NCI-H1436 (cell line): ENCODE results near the gene HMGN1.

Experiments used
- DNase-seq: peaks from one replicate; lab custom pipeline; 2025; lab: John Stamatoyannopoulos, UW

Gene HMGN1

GRCh38 chr21:39367783-39368182 lies 18.9 kb upstream of the HMGN1 start:
- DNase-seq, result no peak

- DNase-seq, result no peak
These were observed 17.7 kb upstream of the HMGN1 start for GRCh38 chr21:39366563-39366962.

GRCh38 chr21:39364949-39365348 lies 16.1 kb upstream of the HMGN1 start:
- DNase-seq, result no peak

- DNase-seq, result no peak
These were observed 15.0 kb upstream of the HMGN1 start for GRCh38 chr21:39363607-39364555.

GRCh38 chr21:39362733-39363132 lies 13.8 kb upstream of the HMGN1 start:
- DNase-seq, result no peak

GRCh38 chr21:39359382-39359781 lies 10.5 kb upstream of the HMGN1 start:
- DNase-seq, result no peak

GRCh38 chr21:39353295-39353694 lies 4.4 kb upstream of the HMGN1 start:
- no peak for DNase-seq

GRCh38 chr21:39350094-39351005 lies 1.5 kb upstream of the HMGN1 start:
- DNase-seq, result no peak

GRCh38 chr21:39349211-39350093 lies 564 bp upstream of the HMGN1 start:
- DNase-seq, result peak; percentile 96

GRCh38 chr21:39348040-39348354 lies 891 bp downstream of the HMGN1 start:
- DNase-seq, result no peak

GRCh38 chr21:39347537-39347936 lies 1.4 kb downstream of the HMGN1 start:
- no peak for DNase-seq

- no peak for DNase-seq
These were observed 2.1 kb downstream of the HMGN1 start for GRCh38 chr21:39346671-39347331.

GRCh38 chr21:39346206-39346605 lies 2.7 kb downstream of the HMGN1 start:
- no peak for DNase-seq

GRCh38 chr21:39345440-39345839 lies 3.4 kb downstream of the HMGN1 start:
- no peak for DNase-seq

GRCh38 chr21:39344848-39345247 lies 4.0 kb downstream of the HMGN1 start:
- DNase-seq, result no peak

GRCh38 chr21:39341249-39341923 lies 7.5 kb downstream of the HMGN1 start:
- no peak for DNase-seq

- DNase-seq, result no peak
These were observed 8.2 kb downstream of the HMGN1 start for GRCh38 chr21:39340687-39341086.

GRCh38 chr21:39339231-39339630 lies 9.7 kb downstream of the HMGN1 start:
- no peak for DNase-seq

GRCh38 chr21:39336457-39337008 lies 12.4 kb downstream of the HMGN1 start:
- DNase-seq, result no peak

- no peak for DNase-seq
These were observed 14.3 kb downstream of the HMGN1 start for GRCh38 chr21:39334611-39335010.

- no peak for DNase-seq
These were observed 16.7 kb downstream of the HMGN1 start for GRCh38 chr21:39332175-39332574.
